Heart left ventricle (tissue), 13 donors: Measurements from ENCODE around the gene FOXG1.

Experiments used
- CTCF ChIP-seq, 12 donors: fragments of 200-600 bp; sonication (generic) in 4 of 12; IDR thresholded peaks; one replicate each; pipeline versions ENCODE4 v1.5.0 to v1.8.0; 2018 to 2022; ENCODE audit warnings: antibody characterized with exemption in 12 of 12, mild to moderate bottlenecking in 5 of 12
- POLR2A ChIP-seq, 2 donors: fragments of 450-650 bp; IDR thresholded peaks; one replicate each; pipeline ENCODE4 v1.6.1; 2017; ENCODE audit warnings: antibody characterized with exemption in 2 of 2, mild to moderate bottlenecking in 2 of 2, moderate library complexity in 2 of 2
- donor health status: ischemic (EF 13 %, LVEDD 7.1; RV severe dilation, severe dysfunction).
- donor health status: DM: no; HTN: yes; CAD: no.
- donor health status: DM: no; HTN: no; CAD: no.
- donor health status: ischemic (EF 25% LVEDD 6.9; RV normal size, moderate dysfunction).
- donor health status: ischemic (EF 25% LVEDD 5.7; RV mildly dilated, moderate dysfunction).
- donor health status: ischemic (EF 35%, LVEDD 5.7; RV mildly dilated, moderate dysfunction).
- donor health status: nonischemic (EF 11% LVEDD 7.7; RV severe dilation, severe dysfunction).
- donor health status: DM: yes; HTN: yes; CAD: no.
- donor health status: PGD.
- donor health status: ischemic (EF 29% LVEDD 5.4; RV normal size, mild dysfunction).
- donor health status: nonischemic (EF 23%, LVEDD 6.1; RV moderate dilation, normal function).

DNA sequence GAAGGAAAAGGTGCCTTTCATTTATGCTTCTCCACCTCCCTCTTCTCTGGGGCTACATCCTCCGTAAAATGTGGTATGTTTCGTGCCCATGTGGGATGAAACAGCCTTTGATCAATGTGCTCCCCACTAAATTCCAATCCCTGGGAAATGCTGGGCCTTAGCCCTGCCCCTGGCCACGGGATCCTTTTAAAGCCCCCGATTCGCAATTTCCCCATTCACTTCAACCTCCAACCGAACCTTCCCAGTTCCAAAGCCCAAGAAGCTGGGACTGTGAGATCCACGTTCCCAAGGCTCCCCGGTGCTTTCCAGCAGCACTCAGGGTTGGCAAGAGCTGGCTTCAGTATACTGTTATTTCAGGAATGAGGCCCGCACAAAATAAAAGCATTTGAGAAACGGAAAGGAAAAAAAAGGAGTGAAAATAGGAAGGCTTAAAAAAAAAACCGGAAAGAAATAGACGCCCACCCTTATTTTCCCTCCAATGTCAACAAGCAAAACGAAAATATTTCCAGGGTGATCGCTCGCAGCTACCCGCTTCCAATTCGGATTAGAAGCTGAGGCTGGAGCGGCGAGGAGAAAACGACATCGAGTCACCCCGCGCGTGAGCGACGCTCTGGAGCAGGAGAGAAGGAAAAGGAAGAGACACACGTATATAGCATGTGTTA is 1.3 kb upstream of the FOXG1 start:
- TF ChIP-seq POLR2A (IDR thresholded peaks at IDR 0.05) = no peak
- no peak for TF ChIP-seq CTCF (IDR thresholded peaks at IDR 0.05)
